ENCODE measurements around the gene APBA2.
"Not testable (repeated sequence)": the region's sequence is repeated elsewhere in the genome, so short reads cannot be mapped to it uniquely, and the experiment has no call there.

The APBA2 gene

DNA sequence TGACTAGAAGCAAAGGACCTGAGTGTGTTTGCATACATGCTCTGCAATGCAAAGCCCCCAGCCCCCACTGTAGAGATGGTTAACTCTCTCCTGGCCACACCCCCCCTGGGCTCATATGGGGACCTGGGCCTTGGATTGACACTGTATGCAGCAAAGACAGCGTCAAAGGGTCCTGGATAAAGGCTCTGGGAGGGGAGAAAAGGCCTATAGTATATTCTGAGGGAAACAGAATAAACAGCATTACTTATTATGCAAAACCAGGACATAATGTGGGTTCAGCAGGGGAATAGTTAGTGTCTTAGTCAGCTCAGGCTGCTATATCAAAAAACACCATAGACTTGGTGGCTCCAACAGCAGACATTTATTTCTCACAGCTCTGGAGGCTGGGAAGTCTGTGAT is 158.7 kb downstream of the APBA2 start:
- peak; percentile 45 for DNase-seq (ENCODE audit: low read depth)
- H3K4me3 ChIP-seq (ENCODE audit: low read depth, low read length), result no peak overlapping the region
- TF ChIP-seq, protein P1, sequence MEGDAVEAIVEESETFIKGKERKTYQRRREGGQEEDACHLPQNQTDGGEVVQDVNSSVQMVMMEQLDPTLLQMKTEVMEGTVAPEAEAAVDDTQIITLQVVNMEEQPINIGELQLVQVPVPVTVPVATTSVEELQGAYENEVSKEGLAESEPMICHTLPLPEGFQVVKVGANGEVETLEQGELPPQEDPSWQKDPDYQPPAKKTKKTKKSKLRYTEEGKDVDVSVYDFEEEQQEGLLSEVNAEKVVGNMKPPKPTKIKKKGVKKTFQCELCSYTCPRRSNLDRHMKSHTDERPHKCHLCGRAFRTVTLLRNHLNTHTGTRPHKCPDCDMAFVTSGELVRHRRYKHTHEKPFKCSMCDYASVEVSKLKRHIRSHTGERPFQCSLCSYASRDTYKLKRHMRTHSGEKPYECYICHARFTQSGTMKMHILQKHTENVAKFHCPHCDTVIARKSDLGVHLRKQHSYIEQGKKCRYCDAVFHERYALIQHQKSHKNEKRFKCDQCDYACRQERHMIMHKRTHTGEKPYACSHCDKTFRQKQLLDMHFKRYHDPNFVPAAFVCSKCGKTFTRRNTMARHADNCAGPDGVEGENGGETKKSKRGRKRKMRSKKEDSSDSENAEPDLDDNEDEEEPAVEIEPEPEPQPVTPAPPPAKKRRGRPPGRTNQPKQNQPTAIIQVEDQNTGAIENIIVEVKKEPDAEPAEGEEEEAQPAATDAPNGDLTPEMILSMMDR (IDR thresholded peaks at IDR 0.05; ENCODE audit: low read depth, low read length, missing control alignments), result no peak
- in situ Hi-C loops (cut with HindIII; ENCODE audit: low sequenced_read_pairs), result no loop called here

GRCh38 chr15:29045161-29045560 is 159.4 kb downstream of the APBA2 start:
- in situ Hi-C loops (cut with HindIII; ENCODE audit: low sequenced_read_pairs); H3K4me3 ChIP-seq (ENCODE audit: low read depth, low read length); DNase-seq (ENCODE audit: low read depth): not testable (repeated sequence)

- no peak overlapping the region for H3K4me3 ChIP-seq (ENCODE audit: low read depth, low read length)
- TF ChIP-seq, protein P1 (IDR thresholded peaks at IDR 0.05; ENCODE audit: low read depth, low read length, missing control alignments), result no peak
- in situ Hi-C loops (cut with HindIII; ENCODE audit: low sequenced_read_pairs), result no loop called here
- DNase-seq (ENCODE audit: low read depth), result no peak
Observed at GRCh38 chr15:29045717-29046116, 159.9 kb downstream of the APBA2 start.

DNA sequence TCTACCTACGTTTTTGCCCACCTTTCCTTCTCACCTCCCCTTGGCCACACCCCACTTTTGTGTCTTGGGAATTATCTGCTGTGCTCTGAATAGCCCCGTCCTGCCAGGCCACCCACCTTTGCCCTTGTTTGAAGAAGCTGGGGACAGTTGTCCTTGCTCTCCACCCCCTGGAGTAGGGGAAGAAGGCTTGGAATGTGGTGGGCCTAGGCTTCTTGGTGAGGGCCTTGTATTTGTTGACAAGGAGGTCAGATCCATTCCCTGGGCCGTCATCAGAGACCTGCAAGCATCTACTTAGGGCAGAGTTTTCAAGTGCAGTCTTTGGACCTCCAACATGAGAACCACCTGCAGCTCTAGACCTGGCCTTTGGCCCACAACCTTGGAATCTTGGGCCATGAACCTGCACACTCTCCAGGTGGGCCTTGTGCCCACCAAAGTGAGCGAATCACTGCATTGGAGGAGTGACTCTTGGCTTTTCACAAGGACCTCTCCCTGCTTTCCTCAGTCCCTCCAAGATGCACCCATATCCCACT is 160.6 kb downstream of the APBA2 start:
- no peak overlapping the region for H3K4me3 ChIP-seq (ENCODE audit: low read depth, low read length)
- in situ Hi-C loops (cut with HindIII; ENCODE audit: low sequenced_read_pairs), result no loop called here
- DNase-seq (ENCODE audit: low read depth), result no peak
- TF ChIP-seq, protein P1 (IDR thresholded peaks at IDR 0.05; ENCODE audit: low read depth, low read length, missing control alignments), result no peak

GRCh38 chr15:29046977-29047376 is 161.2 kb downstream of the APBA2 start:
- in situ Hi-C loops (cut with HindIII; ENCODE audit: low sequenced_read_pairs), result no loop called here
- TF ChIP-seq, protein P1 (IDR thresholded peaks at IDR 0.05; ENCODE audit: low read depth, low read length, missing control alignments), result no peak
- no peak for DNase-seq (ENCODE audit: low read depth)
- H3K4me3 ChIP-seq (ENCODE audit: low read depth, low read length), result no peak overlapping the region

- in situ Hi-C loops (cut with HindIII; ENCODE audit: low sequenced_read_pairs), result no loop called here
- DNase-seq (ENCODE audit: low read depth), result no peak
- TF ChIP-seq, protein P1 (IDR thresholded peaks at IDR 0.05; ENCODE audit: low read depth, low read length, missing control alignments), result no peak
Observed at GRCh38 chr15:29048011-29048410, 162.2 kb downstream of the APBA2 start.

DNA sequence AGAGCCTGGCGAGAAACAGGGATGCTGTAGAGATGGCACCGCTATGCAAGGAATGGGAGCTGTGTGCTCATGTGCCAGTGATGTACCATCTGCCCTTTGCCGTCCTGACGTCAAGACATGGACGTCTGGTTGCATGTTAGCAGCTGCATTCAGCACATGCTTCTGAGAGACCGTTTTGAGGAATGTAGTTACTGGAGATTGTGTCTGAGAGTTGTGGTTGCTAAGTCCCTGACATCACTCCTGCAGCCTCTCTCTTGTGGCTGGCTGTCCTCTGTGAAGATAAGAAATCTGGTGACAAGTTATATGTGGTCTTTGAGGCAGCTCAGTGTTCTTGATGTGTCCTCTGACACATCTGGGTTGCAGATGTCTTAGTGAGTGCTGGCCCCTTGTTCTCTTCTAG is 165.1 kb downstream of the APBA2 start:
- TF ChIP-seq, protein P1 (IDR thresholded peaks at IDR 0.05; ENCODE audit: low read depth, low read length, missing control alignments), result no peak
- H3K4me3 ChIP-seq (ENCODE audit: low read depth, low read length), result no peak overlapping the region
- no peak for DNase-seq (ENCODE audit: low read depth)
- in situ Hi-C loops (cut with HindIII; ENCODE audit: low sequenced_read_pairs), result no loop called here

More at GRCh38 chr15:29048011-29048410, 162.2 kb downstream of the APBA2 start:
- no peak overlapping the region for H3K4me3 ChIP-seq (ENCODE audit: low read depth, low read length)
